ENCODE results near the gene MISFA.
"Not testable (repeated sequence)": the region's sequence is repeated elsewhere in the genome, so short reads cannot be mapped to it uniquely, and the experiment has no call there.

Gene MISFA

GRCh38 chr11:18634140-18635032 is 34.8 kb downstream of the MISFA start, which contains the start of gene SPTY2D1:
Gene SPTY2D1 (minus strand): TSS chr11:18634342. CDS start chr11:18634257, 85 bp downstream.
- Mint-ChIP-seq H3K27ac (peak within 1 kb of the TSS; percentile 98), H3K27me3 (peaks cover 0 to 8% of the 10 kb centered on the region in 2 donors), H3K36me3 (peaks cover 0 to 4% of the 10 kb centered on the region in 2 donors), H3K9me3 (no peaks in the 10 kb centered on the region), H3K4me1 (peaks cover 11 to 27% of the 10 kb centered on the region in 2 donors), H3K4me3 (peak within 1 kb of the TSS; percentile 89 to 92)
- ATAC-seq (replicated peaks) = peak; percentile 95 to 97
- peak; percentile 98 for DNase-seq

GRCh38 chr11:18641677-18642076 is 42.1 kb downstream of the MISFA start:
- no peaks in the 10 kb centered on the region for H3K36me3 Mint-ChIP-seq
- no peak overlapping the region for H3K27ac Mint-ChIP-seq
- no peak for DNase-seq
- H3K27me3 Mint-ChIP-seq = peaks cover 5 to 30% of the 10 kb centered on the region in 2 donors
- no peak overlapping the region for H3K4me3 Mint-ChIP-seq
- no peaks in the 10 kb centered on the region for H3K4me1 Mint-ChIP-seq
- H3K9me3 Mint-ChIP-seq = no peaks in the 10 kb centered on the region
- no peak for ATAC-seq (replicated peaks)

- H3K4me1 Mint-ChIP-seq; H3K9me3 Mint-ChIP-seq; H3K27ac Mint-ChIP-seq; H3K36me3 Mint-ChIP-seq; ATAC-seq (replicated peaks); DNase-seq; H3K4me3 Mint-ChIP-seq: not testable (repeated sequence)
- peaks cover 5 to 22% of the 10 kb centered on the region in 2 donors for H3K27me3 Mint-ChIP-seq
Measured at GRCh38 chr11:18643034-18643433, 43.4 kb downstream of the MISFA start.

- ATAC-seq (replicated peaks) (no peak), DNase-seq (no peak)
- Mint-ChIP-seq H3K27ac (no peak overlapping the region), H3K27me3 (no peaks in the 10 kb centered on the region), H3K9me3 (no peaks in the 10 kb centered on the region), H3K4me1 (peaks cover 2 to 13% of the 10 kb centered on the region in 2 donors), H3K4me3 (no peak overlapping the region), H3K36me3 (no peaks in the 10 kb centered on the region)
Measured at GRCh38 chr11:18650353-18650752, 50.8 kb downstream of the MISFA start.

GRCh38 chr11:18650859-18651557 is 51.4 kb downstream of the MISFA start:
- ATAC-seq (replicated peaks) (peak; percentile 52 to 57), DNase-seq (peak; percentile 14)
- Mint-ChIP-seq H3K4me3 (no peak overlapping the region), H3K4me1 (peaks cover 2 to 13% of the 10 kb centered on the region in 2 donors), H3K9me3 (no peaks in the 10 kb centered on the region), H3K36me3 (no peaks in the 10 kb centered on the region), H3K27me3 (no peaks in the 10 kb centered on the region), H3K27ac (no peak overlapping the region)
